H7 (cell line): ENCODE measurements around the gene KDM4C. TPM values are rescaled to one million over a fixed set of nuclear protein-coding genes. Genes with fewer than 3 reads are reported as not detected.

Source experiments
- DNase-seq: peaks from one replicate; pipeline ENCODE4 v3.0.0; 2012
- H3K27me3 ChIP-seq: 2 replicates; pipeline ENCODE4 v1.6.0; 2011; ENCODE audit warnings: mild to moderate bottlenecking, low read length; ENCODE audit not compliant: control insufficient read depth, insufficient read depth
- H3K36me3 ChIP-seq: replicated peaks from 2 replicates; pipeline ENCODE4 v1.5.1; 2011; ENCODE audit warnings: low read length; ENCODE audit not compliant: control insufficient read depth, insufficient read depth
- H3K4me3 ChIP-seq: 2 replicates; pipeline ENCODE4 v1.5.1; 2011; ENCODE audit warnings: low read depth, mild to moderate bottlenecking, control low read depth, low read length, moderate library complexity; ENCODE audit not compliant: insufficient read depth
- total RNA-seq: library from RNA; depleted of rRNA; stranded (reverse); fragments of >200 nt; shearing (Covaris generic); gene quantifications from 2 replicates; pipeline ENCODE4 v1.2.3, GENCODE V29; 2014

KDM4C gene
- total RNA-seq, 1 experiment from 2014 or later: 20.9 TPM

DNA sequence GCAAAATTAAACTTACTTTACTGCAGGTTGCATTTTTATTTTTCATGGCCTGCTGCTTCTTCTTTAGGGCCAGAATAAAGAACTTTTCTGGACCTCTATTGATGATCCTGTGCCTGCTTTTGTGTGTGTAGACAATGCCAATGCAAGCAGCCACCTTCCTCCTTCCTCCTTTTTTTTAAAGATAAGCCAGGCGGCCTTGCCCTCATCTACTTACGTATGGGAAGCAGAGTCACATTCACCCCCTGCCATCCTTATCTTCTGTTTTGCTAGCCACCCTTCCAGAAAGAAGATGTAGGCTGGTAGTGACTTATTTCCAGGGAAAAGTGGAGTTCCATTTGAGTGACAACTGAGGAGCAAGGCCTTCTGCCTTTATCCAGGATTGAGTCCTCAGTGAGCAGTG, 122.9 kb downstream of the KDM4C start:
- no peaks in the 10 kb centered on the region for H3K36me3 ChIP-seq
- no peak overlapping the region for H3K4me3 ChIP-seq
- DNase-seq: no peak
- no peaks in the 10 kb centered on the region for H3K27me3 ChIP-seq

DNA sequence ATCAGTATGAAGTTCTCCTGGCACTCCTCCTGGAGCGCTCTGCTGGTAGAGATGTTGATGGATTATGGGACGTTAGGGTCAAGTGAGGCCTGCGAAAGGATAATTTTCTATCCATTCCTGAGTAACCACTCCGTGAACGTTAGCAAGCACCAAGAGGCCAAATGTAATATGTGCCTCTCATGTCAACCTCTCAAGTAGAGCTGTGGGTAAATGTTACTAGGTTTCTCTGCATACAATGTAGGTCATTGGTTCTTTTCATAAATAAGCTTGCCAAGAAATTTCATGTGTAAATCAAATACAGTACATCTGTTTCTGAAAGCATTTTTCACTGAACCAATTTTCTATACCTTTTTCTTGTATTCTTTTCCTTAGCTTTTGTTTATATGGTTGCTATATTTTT, 126.3 kb downstream of the KDM4C start:
- no peak for DNase-seq
- no peaks in the 10 kb centered on the region for H3K27me3 ChIP-seq
- no peak overlapping the region for H3K4me3 ChIP-seq
- H3K36me3 ChIP-seq: no peaks in the 10 kb centered on the region

DNA sequence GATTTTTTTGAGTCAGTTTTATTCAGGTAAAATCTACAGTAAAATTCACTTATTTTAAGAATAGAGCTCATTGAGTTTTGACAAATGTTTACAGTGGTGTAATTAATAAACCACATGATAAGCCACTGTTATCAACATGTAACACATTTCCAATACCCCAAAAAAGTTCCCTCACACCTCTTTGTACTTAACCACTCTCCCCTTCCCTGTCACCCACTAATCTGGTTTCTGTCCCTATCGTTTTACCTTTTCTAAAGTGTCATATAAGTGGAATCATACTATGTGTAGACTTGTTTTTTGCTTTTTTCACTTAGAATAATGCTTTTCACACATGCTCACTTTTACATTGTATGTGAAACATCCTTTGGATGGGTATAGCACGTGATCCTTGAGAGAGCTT, 127.2 kb downstream of the KDM4C start:
- H3K27me3 ChIP-seq: no peaks in the 10 kb centered on the region
- DNase-seq: no peak
- H3K36me3 ChIP-seq: no peaks in the 10 kb centered on the region
- H3K4me3 ChIP-seq: no peak overlapping the region

DNA sequence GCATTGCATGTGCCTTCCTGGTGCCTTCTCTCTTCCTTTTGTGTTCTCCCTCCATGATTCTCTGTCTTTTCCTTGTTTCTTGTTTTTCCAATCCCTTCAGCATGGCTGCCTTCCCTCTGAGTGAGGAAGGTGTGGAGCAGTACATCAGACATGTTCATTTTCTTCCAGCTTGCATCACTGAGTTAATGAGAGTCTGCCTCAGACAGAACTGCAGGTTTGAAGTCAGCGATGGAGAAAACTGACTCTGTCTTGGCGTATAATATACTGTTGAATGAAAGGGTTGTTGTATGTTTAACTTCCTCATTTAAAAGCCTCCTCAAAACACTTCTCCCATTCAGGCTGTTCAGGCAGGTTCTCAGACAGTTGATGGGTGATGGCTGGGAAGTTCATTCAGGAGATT, 129.3 kb downstream of the KDM4C start:
- no peaks in the 10 kb centered on the region for H3K36me3 ChIP-seq
- no peak for DNase-seq
- no peak overlapping the region for H3K4me3 ChIP-seq
- no peaks in the 10 kb centered on the region for H3K27me3 ChIP-seq

DNA sequence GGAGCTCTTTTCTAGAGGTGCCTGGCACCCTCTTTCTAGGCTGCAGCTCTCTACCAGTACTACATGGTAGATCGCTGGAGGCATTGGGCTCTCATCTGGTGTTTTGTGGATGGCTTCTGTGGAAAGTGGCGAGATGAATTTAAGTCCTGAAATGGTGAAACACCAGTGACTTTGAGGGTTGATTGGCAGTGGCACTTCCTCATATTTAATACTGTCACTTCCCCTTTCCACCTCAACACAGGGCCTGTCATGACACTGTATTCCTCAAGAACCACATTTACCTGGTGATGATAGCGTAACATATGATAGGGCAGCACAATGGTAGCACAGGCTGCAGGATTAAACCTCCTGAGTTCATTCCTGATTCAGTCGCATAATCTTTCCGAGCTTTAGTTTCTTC, 132.1 kb downstream of the KDM4C start:
- Histone ChIP-seq H3K36me3 (no peaks in the 10 kb centered on the region; the same call in 1 of the 2 replicates), H3K27me3 (no peaks in the 10 kb centered on the region), H3K4me3 (no peak overlapping the region)
- no peak for DNase-seq

DNA sequence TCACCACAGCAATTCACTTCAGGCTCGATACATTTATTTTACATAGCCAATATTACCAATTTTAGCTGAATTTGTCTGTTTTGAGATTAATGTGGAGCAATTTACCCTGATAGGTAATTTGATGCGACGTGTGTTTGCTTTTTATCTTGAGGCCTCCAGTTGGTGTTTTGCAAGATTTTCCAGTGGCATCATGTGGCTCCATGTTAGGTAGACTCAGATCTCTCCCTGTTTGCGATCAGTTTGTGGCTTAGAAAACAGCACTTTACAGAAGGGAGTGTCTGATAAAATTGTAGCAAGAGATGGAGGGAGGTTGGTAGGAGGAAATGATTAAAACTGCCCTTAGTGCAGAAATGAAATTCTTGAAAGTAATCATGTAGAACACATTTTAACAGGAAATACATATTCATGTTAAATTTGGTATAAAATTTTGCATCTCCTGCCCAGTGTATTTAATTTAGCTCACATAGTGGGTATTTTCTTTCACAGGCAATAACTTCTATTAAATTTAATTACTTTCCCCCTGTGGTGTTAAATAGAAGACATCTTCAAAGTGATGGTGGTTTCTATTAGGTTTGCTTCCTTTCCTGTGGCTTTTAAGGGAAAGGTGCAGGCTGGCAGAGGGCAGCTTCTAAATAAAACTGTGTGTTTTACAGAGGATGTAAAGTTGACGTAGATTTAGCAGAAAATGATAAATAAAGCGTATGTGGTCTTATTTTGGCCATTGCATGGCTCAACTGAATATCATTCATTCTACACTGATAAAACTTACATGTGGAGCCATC, 135.8 kb downstream of the KDM4C start:
- Histone ChIP-seq H3K27me3 (no peaks in the 10 kb centered on the region), H3K36me3 (no peaks in the 10 kb centered on the region; the same call in 1 of the 2 replicates), H3K4me3 (no peak overlapping the region)
- no peak for DNase-seq

DNA sequence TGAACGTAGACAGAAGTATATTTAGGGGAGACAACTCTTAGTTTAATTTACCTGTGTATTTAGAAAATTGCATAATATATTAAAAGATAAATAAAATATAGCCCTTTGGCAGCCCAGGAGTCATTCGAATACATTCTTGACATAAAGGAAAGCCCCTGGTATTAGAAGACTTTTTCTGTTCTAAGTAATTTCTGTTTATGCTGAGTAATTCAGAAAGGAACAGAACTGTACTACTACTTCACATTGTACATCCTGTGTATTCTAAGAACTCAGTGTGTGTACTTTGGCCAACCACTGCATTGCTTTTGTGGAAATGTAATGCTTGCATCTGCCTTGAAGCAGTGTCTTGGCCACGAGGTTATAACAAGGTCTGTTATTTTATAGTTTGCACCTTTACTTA, 136.4 kb downstream of the KDM4C start:
- H3K36me3 ChIP-seq: no peaks in the 10 kb centered on the region; the same call in 1 of the 2 replicates
- H3K4me3 ChIP-seq: no peak overlapping the region
- no peak for DNase-seq
- no peaks in the 10 kb centered on the region for H3K27me3 ChIP-seq

DNA sequence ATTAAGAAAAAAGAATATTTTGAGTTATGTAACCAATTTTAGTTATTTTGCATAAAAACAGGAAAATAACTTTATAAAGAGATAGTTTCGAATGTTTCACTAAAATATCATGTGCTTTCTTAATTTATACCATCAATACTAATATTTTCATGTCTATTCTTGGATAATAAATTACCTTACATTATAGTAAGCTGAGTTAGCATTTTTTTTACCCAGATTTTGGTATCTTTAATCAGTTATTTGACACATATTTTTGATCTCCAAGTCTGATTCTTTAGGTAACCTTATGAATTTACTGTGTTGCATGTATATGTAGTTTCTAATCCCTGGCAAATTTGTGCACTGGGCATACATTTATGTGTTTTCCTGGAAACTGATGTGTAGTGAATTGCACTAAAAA, 138.0 kb downstream of the KDM4C start:
- no peaks in the 10 kb centered on the region for H3K27me3 ChIP-seq

DNA sequence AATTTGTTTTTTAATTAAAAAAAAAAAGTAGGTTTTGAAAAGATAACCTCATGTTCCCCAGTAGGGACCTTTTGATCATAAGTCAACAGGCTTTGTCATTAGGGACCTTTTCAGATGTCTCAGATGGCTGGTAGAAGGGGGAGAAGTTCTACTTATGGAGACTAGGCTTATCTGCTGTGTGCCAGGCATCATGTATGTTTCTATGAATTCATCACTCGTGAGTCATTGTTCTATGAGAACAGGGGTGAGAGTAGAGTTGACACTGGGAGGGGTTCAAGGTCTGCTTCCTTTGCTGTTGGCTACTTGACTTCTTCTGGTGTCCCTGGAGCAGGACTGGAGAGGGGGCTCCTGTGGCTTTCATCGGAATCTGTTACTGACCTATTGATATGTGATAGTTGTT, 138.8 kb downstream of the KDM4C start:
- Histone ChIP-seq H3K36me3 (no peaks in the 10 kb centered on the region; the same call in 1 of the 2 replicates), H3K4me3 (no peak overlapping the region), H3K27me3 (no peaks in the 10 kb centered on the region)
- no peak for DNase-seq

More for the DNA sequence above, 138.0 kb downstream of the KDM4C start:
- Histone ChIP-seq H3K4me3 (no peak overlapping the region), H3K36me3 (no peaks in the 10 kb centered on the region; the same call in 1 of the 2 replicates)
- no peak for DNase-seq

DNA sequence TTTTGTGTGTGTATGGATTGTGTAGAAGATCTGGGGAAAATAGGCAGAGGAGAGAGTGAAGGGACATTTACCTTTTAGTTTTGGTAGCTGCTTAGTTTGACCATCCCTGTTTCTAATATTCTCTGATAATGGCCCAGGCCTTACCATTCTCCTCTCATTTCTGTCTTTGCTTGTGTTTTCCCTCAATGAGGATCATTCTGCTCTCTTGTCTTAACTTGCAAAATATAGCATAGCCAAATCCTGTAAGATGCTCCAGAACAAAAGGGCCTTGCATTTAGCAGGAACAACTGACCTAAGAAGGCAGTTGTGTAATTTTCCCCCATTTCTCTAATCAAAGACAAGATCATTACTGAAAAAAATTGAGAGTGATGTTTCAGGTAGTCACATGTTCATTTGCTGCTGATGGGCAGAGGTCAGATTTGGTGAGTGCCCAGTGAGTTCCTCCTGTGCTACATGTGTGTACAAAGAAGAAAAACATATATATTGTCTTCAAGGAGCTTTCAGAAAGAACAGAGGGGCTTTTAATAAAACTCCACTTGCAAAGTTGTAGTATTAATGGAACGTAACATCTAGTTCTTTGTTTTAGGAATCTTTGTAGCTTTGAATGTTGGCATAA, 139.5 kb downstream of the KDM4C start:
- H3K36me3 ChIP-seq: no peaks in the 10 kb centered on the region; the same call in 1 of the 2 replicates
- no peaks in the 10 kb centered on the region for H3K27me3 ChIP-seq
- H3K4me3 ChIP-seq: no peak overlapping the region
- DNase-seq: no peak

DNA sequence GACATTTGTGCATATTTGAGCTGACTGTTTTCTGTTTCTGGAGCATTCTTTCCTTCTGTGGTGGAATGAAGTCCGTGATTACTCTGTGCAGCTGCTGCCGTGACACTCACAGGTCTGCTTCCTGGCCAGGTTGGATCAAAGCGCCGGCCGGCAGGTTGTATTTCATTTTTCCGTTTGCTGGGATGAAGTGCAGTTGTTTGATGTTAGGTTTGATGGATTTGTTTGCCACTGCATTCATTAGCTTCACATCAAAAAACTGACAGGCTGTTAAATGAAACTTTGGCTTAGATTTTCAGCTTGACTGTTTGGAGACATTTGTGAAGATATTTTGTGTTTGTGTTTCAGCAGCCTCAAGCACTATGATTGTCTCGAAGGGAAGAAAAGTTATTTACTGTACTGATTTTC, 140.1 kb downstream of the KDM4C start:
- H3K4me3 ChIP-seq: no peak overlapping the region
- no peaks in the 10 kb centered on the region for H3K27me3 ChIP-seq
- H3K36me3 ChIP-seq: no peaks in the 10 kb centered on the region; the same call in 1 of the 2 replicates
- DNase-seq: no peak

DNA sequence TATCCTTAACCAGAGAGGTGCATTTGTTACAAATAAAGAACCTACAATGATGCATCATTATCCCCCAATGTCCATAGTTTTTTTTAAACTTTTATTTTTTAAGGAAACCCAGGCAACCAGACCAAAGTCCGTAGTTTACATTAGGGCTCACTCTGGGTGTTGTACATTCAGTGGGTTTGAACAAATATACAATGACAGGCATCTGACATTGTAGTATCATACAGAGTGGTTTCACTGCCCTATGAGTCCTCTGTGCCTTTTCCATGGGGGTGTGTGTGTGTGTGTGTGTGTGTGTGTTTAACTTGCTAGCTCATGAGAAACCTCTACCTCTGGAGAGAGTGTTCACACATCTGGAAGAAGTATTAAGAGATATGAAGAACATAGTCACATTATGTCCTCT, 141.5 kb downstream of the KDM4C start:
- DNase-seq: no peak
- H3K36me3 ChIP-seq: no peaks in the 10 kb centered on the region
- H3K4me3 ChIP-seq: no peak overlapping the region
- no peaks in the 10 kb centered on the region for H3K27me3 ChIP-seq

DNA sequence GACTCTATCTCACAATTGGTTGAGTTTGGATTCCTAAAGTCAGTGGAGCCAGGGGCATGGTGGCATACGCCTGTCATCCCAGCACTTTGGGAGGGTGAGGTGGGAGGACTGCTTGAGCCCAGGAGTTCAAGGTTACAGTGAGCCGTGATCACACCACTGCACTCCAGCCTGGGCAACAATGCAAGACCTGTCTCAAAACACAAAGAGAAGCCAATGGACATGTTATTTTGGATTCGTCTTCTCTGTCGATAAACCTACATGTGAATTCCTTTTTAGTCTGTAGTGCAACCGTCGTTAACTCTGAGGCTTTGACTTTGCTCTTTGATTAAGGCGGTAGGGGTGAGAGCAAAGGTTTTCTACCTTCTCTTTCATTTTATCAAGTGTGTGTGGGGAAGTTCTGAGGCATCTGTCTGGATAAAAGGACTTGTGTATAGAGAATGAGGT, 142.7 kb downstream of the KDM4C start:
- no peaks in the 10 kb centered on the region for H3K36me3 ChIP-seq
- no peaks in the 10 kb centered on the region for H3K27me3 ChIP-seq
- no peak overlapping the region for H3K4me3 ChIP-seq
- no peak for DNase-seq

DNA sequence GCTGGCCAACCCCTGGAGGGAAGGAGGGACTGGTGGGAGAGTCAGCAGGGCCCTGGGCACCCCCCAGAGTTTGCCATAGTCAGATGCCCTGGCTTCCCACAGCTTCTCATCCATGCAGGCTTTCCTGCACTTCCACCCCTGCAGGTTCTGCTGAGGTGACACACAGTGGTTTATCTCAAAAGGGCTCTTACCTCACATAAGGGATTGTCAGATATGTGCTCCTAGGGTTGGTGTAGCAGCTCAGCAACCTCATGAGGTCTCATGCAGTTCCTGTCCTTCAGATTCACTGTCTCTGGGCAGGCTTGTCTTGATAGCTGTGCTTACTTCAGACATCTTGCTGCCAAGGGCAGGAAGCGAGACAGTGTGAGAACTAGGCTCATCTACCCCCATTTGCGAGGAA, 143.4 kb downstream of the KDM4C start:
- H3K36me3 ChIP-seq: no peaks in the 10 kb centered on the region
- DNase-seq: no peak
- no peaks in the 10 kb centered on the region for H3K27me3 ChIP-seq
- no peak overlapping the region for H3K4me3 ChIP-seq

DNA sequence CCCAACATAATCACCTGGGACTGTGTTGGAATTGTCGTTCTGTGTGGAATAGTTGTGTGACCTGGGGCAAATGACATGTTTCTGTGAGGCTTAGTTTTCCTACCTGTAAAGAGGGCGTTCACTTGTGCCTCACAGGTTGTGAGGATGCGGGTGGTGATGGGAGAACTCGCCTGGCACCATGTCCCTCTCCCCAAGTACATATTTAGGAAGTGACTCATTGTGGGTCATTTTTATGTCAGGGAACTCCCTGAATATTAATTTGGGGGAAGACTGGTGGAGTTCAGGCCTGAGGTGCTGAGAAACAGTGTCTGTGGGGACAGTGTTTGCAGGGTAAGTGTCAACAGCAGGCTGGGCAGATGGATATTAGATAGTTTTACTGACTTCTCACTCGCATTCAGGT, 144.7 kb downstream of the KDM4C start:
- no peak for DNase-seq
- Histone ChIP-seq H3K36me3 (no peaks in the 10 kb centered on the region), H3K27me3 (no peaks in the 10 kb centered on the region), H3K4me3 (no peak overlapping the region)
